GM18526 (cell line): ENCODE results near the gene RAB11FIP4.
A peak's percentile ranks its signal among the peaks of the same experiment; 100 is the strongest.

Experiments used
- POLR2A ChIP-seq: IDR thresholded peaks from 3 replicates; pipeline ENCODE4 v1.6.1; 2011; ENCODE audit not compliant: insufficient read length; ENCODE audit errors: extremely low read depth

RAB11FIP4 gene

GRCh38 chr17:31534223-31534888, 142.9 kb downstream of the RAB11FIP4 start:
- no peak for TF ChIP-seq POLR2A

DNA sequence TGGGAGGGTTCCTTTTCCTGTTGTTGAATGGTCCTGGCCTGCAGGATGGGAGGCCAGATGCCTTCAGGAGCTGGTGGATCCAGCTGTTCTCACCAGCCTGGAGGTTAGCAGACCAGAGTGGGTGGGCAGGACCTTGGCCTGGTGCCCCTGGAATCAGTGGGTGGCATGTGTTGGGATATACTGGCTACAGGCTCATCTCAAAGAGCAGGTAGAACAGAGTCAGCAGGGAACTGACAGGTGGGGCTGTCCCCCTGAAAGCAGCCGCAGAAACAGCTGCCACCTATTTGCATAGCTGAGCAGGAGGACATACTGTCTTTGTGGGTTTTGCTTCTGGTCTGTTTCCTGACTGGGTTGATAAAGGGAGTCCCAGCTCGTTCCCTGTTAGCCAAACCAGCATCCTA, 144.1 kb downstream of the RAB11FIP4 start:
- no peak for TF ChIP-seq POLR2A

- no peak for TF ChIP-seq POLR2A
These were observed 145.0 kb downstream of the RAB11FIP4 start for GRCh38 chr17:31536451-31536850.

DNA sequence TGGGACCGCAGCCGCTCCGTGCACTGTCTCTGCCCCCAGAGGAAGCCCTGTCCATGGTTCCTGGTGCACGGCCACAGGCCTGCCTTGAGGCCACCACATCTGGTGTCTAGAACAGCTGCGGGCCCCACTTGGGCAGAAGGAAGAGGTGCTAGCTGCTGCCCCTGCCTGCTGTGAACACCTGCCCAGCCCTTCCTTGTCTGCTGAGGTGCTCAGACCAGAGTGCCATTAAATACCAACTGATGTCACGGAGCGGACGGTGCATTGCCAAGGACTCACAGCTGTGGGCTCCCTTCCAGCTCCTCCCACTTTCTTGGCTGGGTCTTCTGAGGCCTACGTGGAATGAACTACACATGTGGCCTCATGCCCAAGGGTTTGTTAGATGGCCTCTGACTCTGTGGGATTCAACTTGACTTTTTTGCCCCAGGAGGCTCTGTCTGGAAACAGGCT, 146.1 kb downstream of the RAB11FIP4 start:
- no peak for TF ChIP-seq POLR2A

- TF ChIP-seq POLR2A, result no peak
These were observed 146.7 kb downstream of the RAB11FIP4 start for GRCh38 chr17:31538080-31538762.

DNA sequence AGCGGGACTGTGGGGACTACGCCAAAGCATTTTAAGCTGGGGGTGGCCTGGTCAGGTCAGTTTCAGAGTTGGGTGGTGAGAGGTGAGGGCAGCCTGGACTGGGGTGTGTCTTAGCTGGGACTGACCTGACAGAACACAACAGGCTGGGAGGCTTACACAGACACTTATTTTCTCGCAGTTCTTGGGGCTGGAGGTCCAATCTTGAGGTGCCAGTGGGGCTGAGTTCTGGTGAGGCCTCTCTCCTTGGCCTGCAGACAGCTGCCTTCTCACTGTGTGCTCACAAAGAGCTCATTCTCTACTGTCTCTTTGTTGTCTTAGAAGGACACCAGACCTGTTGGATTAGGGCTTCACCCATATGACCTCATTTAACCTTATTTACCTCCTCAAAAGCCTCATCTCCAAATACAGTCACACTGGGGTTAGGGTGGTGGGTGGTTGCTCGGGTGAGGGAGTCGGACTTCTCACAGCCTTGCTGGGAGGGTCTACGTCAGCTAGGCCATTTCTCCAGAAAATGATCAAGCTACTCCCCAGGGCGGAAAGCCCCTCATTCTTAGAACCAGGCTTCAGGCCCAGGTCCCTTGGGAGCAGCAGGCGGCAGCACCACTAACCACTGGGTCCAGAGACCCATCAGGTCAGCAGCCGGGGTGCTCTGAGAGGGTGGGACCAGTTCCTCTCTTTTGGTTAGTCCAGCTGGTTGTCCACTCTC, 149.3 kb downstream of the RAB11FIP4 start:
- TF ChIP-seq POLR2A, result no peak

- TF ChIP-seq POLR2A, result no peak
These were observed 150.1 kb downstream of the RAB11FIP4 start for GRCh38 chr17:31541559-31541958.

GRCh38 chr17:31544186-31544585, 152.7 kb downstream of the RAB11FIP4 start:
- no peak for TF ChIP-seq POLR2A

GRCh38 chr17:31546650-31547049, 155.2 kb downstream of the RAB11FIP4 start:
- TF ChIP-seq POLR2A, result no peak

- no peak for TF ChIP-seq POLR2A
These were observed 157.2 kb downstream of the RAB11FIP4 start for GRCh38 chr17:31548709-31549108.

- no peak for TF ChIP-seq POLR2A
These were observed 157.6 kb downstream of the RAB11FIP4 start for GRCh38 chr17:31549121-31549524.

DNA sequence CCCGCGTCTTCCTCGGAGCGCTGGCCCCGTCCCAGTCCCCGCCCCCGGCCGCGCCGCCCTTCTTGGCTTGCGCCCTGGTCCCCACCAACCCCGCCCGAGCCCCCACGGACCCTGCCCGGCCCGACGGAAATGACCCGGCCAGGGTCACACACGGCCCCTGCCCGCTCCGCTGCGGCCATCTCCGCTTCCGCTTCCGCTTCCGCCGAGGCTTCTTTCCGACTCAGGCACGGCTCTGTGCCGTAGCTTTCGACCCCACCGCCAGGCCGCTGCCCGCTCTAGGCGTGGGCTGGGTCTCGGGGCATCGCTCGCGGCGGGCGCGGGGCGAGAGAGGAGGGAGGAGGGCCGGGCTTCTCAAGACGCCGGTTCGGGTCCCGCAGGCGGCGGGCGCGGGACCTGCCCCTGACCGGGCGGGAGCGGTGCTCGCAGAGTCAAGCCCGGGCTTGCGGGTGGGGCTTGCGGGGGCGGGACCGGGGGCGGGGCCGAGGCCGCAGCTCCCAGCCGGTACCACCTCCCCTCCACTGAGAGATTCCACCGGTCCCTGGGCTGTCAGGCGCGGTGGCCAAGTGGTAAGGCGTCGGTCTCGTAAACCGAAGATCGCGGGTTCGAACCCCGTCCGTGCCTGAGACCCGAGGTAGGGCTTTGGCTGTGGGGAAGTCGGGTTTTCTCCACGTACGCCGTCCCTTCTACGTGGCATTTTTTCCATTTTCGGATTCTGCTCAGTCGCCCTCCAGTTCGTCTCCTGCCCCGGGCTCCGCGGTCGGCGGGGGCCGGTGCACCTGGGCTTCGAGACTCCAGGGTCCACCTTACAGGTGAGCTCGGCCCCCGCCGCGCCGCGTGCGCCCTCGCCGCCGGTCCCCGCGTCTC, 158.3 kb downstream of the RAB11FIP4 start:
- TF ChIP-seq POLR2A, result peak; percentile 50

DNA sequence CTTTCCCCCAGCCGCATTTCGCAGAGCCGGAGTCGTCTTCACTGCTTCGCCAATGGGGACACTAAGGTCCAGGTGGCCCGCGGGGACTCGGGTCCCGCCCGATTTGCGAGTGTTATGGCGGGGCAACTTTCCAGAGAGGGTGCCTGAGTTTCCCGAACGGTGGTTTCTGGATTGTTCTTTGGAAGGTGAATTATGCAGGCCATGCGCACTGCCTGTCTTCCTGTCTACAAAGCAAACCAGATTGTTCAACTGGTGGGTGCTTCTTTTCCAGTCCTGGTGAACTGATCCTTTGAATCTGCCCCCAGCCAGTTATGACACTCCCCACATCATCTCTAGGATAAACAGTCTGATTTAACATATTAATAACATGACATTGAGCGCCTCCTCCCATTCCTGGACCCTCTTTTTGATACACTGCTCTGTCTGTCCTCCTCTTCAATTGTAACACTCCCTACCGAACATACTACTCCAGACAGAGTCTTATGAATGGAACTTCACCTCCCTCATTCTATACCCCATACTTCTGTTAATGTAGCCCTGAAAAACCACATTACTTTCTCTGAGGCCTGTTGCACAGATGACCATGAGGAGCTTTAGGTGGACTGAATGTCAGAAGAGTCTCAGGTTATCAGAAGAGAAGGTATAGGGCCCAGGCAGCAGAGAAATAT, 159.0 kb downstream of the RAB11FIP4 start:
- no peak for TF ChIP-seq POLR2A

GRCh38 chr17:31552568-31552967, 161.1 kb downstream of the RAB11FIP4 start:
- no peak for TF ChIP-seq POLR2A

DNA sequence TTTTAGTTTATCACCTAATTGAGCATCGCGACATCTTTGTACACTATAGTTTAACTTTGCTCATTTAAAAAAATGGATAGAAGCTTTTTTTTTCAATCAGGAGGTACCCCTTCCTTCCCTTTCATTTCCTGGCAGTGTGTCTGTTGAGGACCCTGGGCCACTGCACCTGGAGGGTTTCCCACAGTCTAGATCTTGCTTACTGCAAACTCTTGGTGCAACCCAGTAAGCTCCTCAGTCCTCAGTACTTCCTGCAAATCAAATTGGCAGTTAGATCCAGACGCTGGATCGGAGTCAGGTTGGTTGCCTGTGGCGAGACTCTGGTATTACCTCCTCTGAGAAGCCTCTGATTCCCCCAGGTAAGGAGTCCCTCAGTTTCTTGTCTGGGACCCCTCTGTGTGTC, 162.0 kb downstream of the RAB11FIP4 start:
- no peak for TF ChIP-seq POLR2A

GRCh38 chr17:31554930-31555329, 163.5 kb downstream of the RAB11FIP4 start:
- no peak for TF ChIP-seq POLR2A
